HG03558 (cell line): ENCODE measurements around the gene PHLPP1.
"Not testable (repeated sequence)": the region's sequence is repeated elsewhere in the genome, so short reads cannot be mapped to it uniquely, and the experiment has no call there.

Source experiments
- ATAC-seq: cut with Tn5 transposase; IDR thresholded peaks from one replicate; pipeline ENCODE4 v1.9.1; 2021; ENCODE audit warnings: moderate number of reproducible peaks; ENCODE audit not compliant: unreplicated experiment; ENCODE audit errors: extremely low read depth

Gene PHLPP1

GRCh38 chr18:62740650-62741049 is 25.3 kb downstream of the PHLPP1 start:
- not testable (repeated sequence) for ATAC-seq

- no peak for ATAC-seq
Observed at GRCh38 chr18:62741118-62741566, 25.8 kb downstream of the PHLPP1 start.

- ATAC-seq = no peak
Observed at GRCh38 chr18:62741584-62741983, 26.2 kb downstream of the PHLPP1 start.

GRCh38 chr18:62744076-62744968 is 29.0 kb downstream of the PHLPP1 start:
- peak; percentile 81 for ATAC-seq

GRCh38 chr18:62745089-62745751 is 29.9 kb downstream of the PHLPP1 start:
- ATAC-seq = no peak

GRCh38 chr18:62749389-62749788 is 34.0 kb downstream of the PHLPP1 start:
- ATAC-seq = no peak

GRCh38 chr18:62751341-62751821 is 36.0 kb downstream of the PHLPP1 start:
- ATAC-seq = no peak

- ATAC-seq = no peak
Observed at GRCh38 chr18:62751977-62752376, 36.6 kb downstream of the PHLPP1 start.

- no peak for ATAC-seq
Observed at GRCh38 chr18:62754026-62754425, 38.7 kb downstream of the PHLPP1 start.

- no peak for ATAC-seq
Observed at GRCh38 chr18:62755454-62755853, 40.1 kb downstream of the PHLPP1 start.

- ATAC-seq = no peak
Observed at GRCh38 chr18:62755946-62756345, 40.6 kb downstream of the PHLPP1 start.

GRCh38 chr18:62757399-62758010 is 42.2 kb downstream of the PHLPP1 start:
- ATAC-seq = no peak

- ATAC-seq = no peak
Observed at GRCh38 chr18:62758591-62758990, 43.2 kb downstream of the PHLPP1 start.

GRCh38 chr18:62759704-62760402 is 44.5 kb downstream of the PHLPP1 start:
- no peak for ATAC-seq

- no peak for ATAC-seq
Observed at GRCh38 chr18:62760403-62760734, 45.0 kb downstream of the PHLPP1 start.

- no peak for ATAC-seq
Observed at GRCh38 chr18:62763101-62763521, 47.8 kb downstream of the PHLPP1 start.

- ATAC-seq = no peak
Observed at GRCh38 chr18:62766266-62766665, 50.9 kb downstream of the PHLPP1 start.

- no peak for ATAC-seq
Observed at GRCh38 chr18:62767321-62767720, 52.0 kb downstream of the PHLPP1 start.

GRCh38 chr18:62767836-62768557 is 52.7 kb downstream of the PHLPP1 start:
- no peak for ATAC-seq

GRCh38 chr18:62768558-62768943 is 53.2 kb downstream of the PHLPP1 start:
- no peak for ATAC-seq
